Measurements from ENCODE around the gene TENT5A.
"Not testable (repeated sequence)": the region's sequence is repeated elsewhere in the genome, so short reads cannot be mapped to it uniquely, and the experiment has no call there.

TENT5A gene

GRCh38 chr6:81752084-81752920, at the start of gene TENT5A:
TSS of gene TENT5A (minus strand) at chr6:81752681. CDS start at chr6:81752141, 540 bp downstream.
- peak; percentile 66 to 67 for DNase-seq (ENCODE audit: extremely low read depth in 1 of 2, low read depth in 1 of 2)

- no peak for DNase-seq (ENCODE audit: extremely low read depth in 1 of 2, low read depth in 1 of 2)
Observed at GRCh38 chr6:81801489-81801888, 49.0 kb upstream of the TENT5A start.

GRCh38 chr6:81800666-81801065, 48.2 kb upstream of the TENT5A start:
- no peak for DNase-seq (ENCODE audit: extremely low read depth in 1 of 2, low read depth in 1 of 2)

- no peak for DNase-seq (ENCODE audit: extremely low read depth in 1 of 2, low read depth in 1 of 2)
Observed at GRCh38 chr6:81799323-81799722, 46.8 kb upstream of the TENT5A start.

- DNase-seq (ENCODE audit: extremely low read depth in 1 of 2, low read depth in 1 of 2), result no peak
Observed at GRCh38 chr6:81797591-81797990, 45.1 kb upstream of the TENT5A start.

GRCh38 chr6:81795890-81796289, 43.4 kb upstream of the TENT5A start:
- no peak for DNase-seq (ENCODE audit: extremely low read depth in 1 of 2, low read depth in 1 of 2)

GRCh38 chr6:81793821-81794475, 41.5 kb upstream of the TENT5A start:
- DNase-seq (ENCODE audit: extremely low read depth in 1 of 2, low read depth in 1 of 2), result no peak

GRCh38 chr6:81792826-81793225, 40.3 kb upstream of the TENT5A start:
- DNase-seq (ENCODE audit: extremely low read depth in 1 of 2, low read depth in 1 of 2), result no peak

- no peak for DNase-seq (ENCODE audit: extremely low read depth in 1 of 2, low read depth in 1 of 2)
Observed at GRCh38 chr6:81791756-81792155, 39.3 kb upstream of the TENT5A start.

- no peak for DNase-seq (ENCODE audit: extremely low read depth in 1 of 2, low read depth in 1 of 2)
Observed at GRCh38 chr6:81790034-81790433, 37.6 kb upstream of the TENT5A start.

- DNase-seq (ENCODE audit: extremely low read depth in 1 of 2, low read depth in 1 of 2), result no peak
Observed at GRCh38 chr6:81789291-81789690, 36.8 kb upstream of the TENT5A start.

GRCh38 chr6:81788748-81789147, 36.3 kb upstream of the TENT5A start:
- DNase-seq (ENCODE audit: extremely low read depth in 1 of 2, low read depth in 1 of 2), result no peak

GRCh38 chr6:81787313-81788068, 35.0 kb upstream of the TENT5A start:
- DNase-seq (ENCODE audit: extremely low read depth in 1 of 2, low read depth in 1 of 2), result no peak

GRCh38 chr6:81786150-81786549, 33.7 kb upstream of the TENT5A start:
- DNase-seq (ENCODE audit: extremely low read depth in 1 of 2, low read depth in 1 of 2), result no peak

GRCh38 chr6:81785377-81785776, 32.9 kb upstream of the TENT5A start:
- DNase-seq (ENCODE audit: extremely low read depth in 1 of 2, low read depth in 1 of 2), result no peak

GRCh38 chr6:81783893-81784292, 31.4 kb upstream of the TENT5A start:
- no peak for DNase-seq (ENCODE audit: extremely low read depth in 1 of 2, low read depth in 1 of 2)

- no peak for DNase-seq (ENCODE audit: extremely low read depth in 1 of 2, low read depth in 1 of 2)
Observed at GRCh38 chr6:81781624-81782023, 29.1 kb upstream of the TENT5A start.

GRCh38 chr6:81777586-81778268, 25.2 kb upstream of the TENT5A start:
- no peak for DNase-seq (ENCODE audit: extremely low read depth in 1 of 2, low read depth in 1 of 2)

- DNase-seq (ENCODE audit: extremely low read depth in 1 of 2, low read depth in 1 of 2), result not testable (repeated sequence)
Observed at GRCh38 chr6:81776219-81776618, 23.7 kb upstream of the TENT5A start.

GRCh38 chr6:81774542-81774941, 22.1 kb upstream of the TENT5A start:
- DNase-seq (ENCODE audit: extremely low read depth in 1 of 2, low read depth in 1 of 2), result no peak

GRCh38 chr6:81773887-81774286, 21.4 kb upstream of the TENT5A start:
- no peak for DNase-seq (ENCODE audit: extremely low read depth in 1 of 2, low read depth in 1 of 2)

All from stimulated activated CD8-positive, alpha-beta memory T cell treated with anti-CD3 and anti-CD28 coated beads, Interleukin-7, amount 100 ng/mL, for 48 hours (primary cell).